H1 (cell line): ENCODE results near the gene IQCN. TPM values are rescaled to one million over a fixed set of nuclear protein-coding genes. Genes with fewer than 3 reads are reported as not detected.

Source experiments
- CTCF ChIA-PET: fragments of 300-600 bp; sonication (Branson Sonifier 250); formaldehyde crosslinking; loops from one replicate; lab custom pipeline; 2021; ENCODE audit not compliant: partially characterized antibody; lab: Charles Lee
- POLR2A ChIA-PET: fragments of 300-600 bp; sonication (Branson Sonifier 250); formaldehyde crosslinking; loops from one replicate; lab custom pipeline; 2021; ENCODE audit warnings: inconsistent platforms; ENCODE audit not compliant: partially characterized antibody; lab: Charles Lee
- DNase-seq, 2 experiments: peaks; one replicate each; pipeline versions ENCODE4 v3.0.0 to v3.0.0-alpha.2; 2010 to 2022; ENCODE audit warnings: low spot score in 2 of 2, low read depth in 1 of 2, mixed read lengths in 1 of 2
- FAIRE-seq: peaks from 2 replicates; lab custom pipeline; 2011; peaks lifted over from hg19 to GRCh38; lab: Jason Lieb, UNC
- H2AFZ ChIP-seq: 2 replicates; pipeline ENCODE4 v1.8.1; 2012; ENCODE audit warnings: low read length, inconsistent platforms
- H2AK5ac ChIP-seq: 2 replicates; pipeline ENCODE4 v1.6.1; 2013; ENCODE audit warnings: low read depth, low read length
- H2BK120ac ChIP-seq: replicated peaks from 2 replicates; pipeline ENCODE3; 2013; ENCODE audit warnings: low read depth, low read length, inconsistent platforms
- H2BK12ac ChIP-seq: 2 replicates; pipeline ENCODE4 v1.6.1; 2013; ENCODE audit warnings: low read depth, low read length
- H2BK15ac ChIP-seq: 2 replicates; pipeline ENCODE4 v1.6.1; 2013; ENCODE audit warnings: low read length
- H2BK20ac ChIP-seq: 2 replicates; pipeline ENCODE4 v1.6.1; 2013; ENCODE audit warnings: low read length
- H2BK5ac ChIP-seq: 2 replicates; pipeline ENCODE4 v1.6.1; 2013; ENCODE audit warnings: low read depth, low read length
- H3K14ac ChIP-seq: 2 replicates; pipeline ENCODE4 v1.6.1; 2013; ENCODE audit warnings: inconsistent platforms; ENCODE audit not compliant: insufficient read length
- H3K18ac ChIP-seq: 2 replicates; pipeline ENCODE4 v1.6.1; 2013; ENCODE audit warnings: low read length; ENCODE audit errors: extremely low read depth
- H3K23ac ChIP-seq: 2 replicates; pipeline ENCODE4 v1.6.1; 2013; ENCODE audit warnings: inconsistent platforms; ENCODE audit not compliant: insufficient read length
- H3K23me2 ChIP-seq: 2 replicates; pipeline ENCODE4 v1.6.1; 2013; ENCODE audit warnings: low read depth, low read length
- H3K27ac ChIP-seq: 2 replicates; pipeline ENCODE4 v1.6.1; 2011; ENCODE audit warnings: low read depth, low read length, inconsistent platforms
- H3K27me3 ChIP-seq, 4 experiments: replicated peaks in 1 of 4; 1 replicate in 1 of 4; 2 replicates in 3 of 4; pipeline versions ENCODE4 v1.6.1 to v1.8.1; 2011 to 2013; ENCODE audit warnings: low read length in 3 of 4, mild to moderate bottlenecking in 3 of 4, inconsistent platforms in 2 of 4, mixed read lengths in 2 of 4, moderate library complexity in 1 of 4; ENCODE audit not compliant: control insufficient read depth in 3 of 4, insufficient read depth in 3 of 4; ENCODE audit errors: extremely low read depth in 1 of 4
- H3K36me3 ChIP-seq, 4 experiments: 2 replicates each; pipeline versions ENCODE4 v1.6.1 to v1.8.1; 2011 to 2013; ENCODE audit warnings: mild to moderate bottlenecking in 4 of 4, low read length in 3 of 4, moderate library complexity in 2 of 4, control low read depth in 1 of 4, inconsistent platforms in 1 of 4; ENCODE audit not compliant: insufficient read depth in 4 of 4, control insufficient read depth in 2 of 4
- H3K4ac ChIP-seq: replicated peaks from 2 replicates; pipeline ENCODE3; 2013; ENCODE audit warnings: low read length, low read depth, mixed read lengths, inconsistent platforms; ENCODE audit not compliant: insufficient read length
- H3K4me1 ChIP-seq, 4 experiments: replicated peaks in 1 of 4; 1 replicate in 1 of 4; 2 replicates in 3 of 4; pipeline versions ENCODE4 v1.6.1 to v1.8.1; 2011 to 2013; ENCODE audit warnings: low read length in 3 of 4, inconsistent platforms in 2 of 4, mixed read lengths in 1 of 4; ENCODE audit not compliant: insufficient read depth in 4 of 4, control insufficient read depth in 3 of 4
- H3K4me2 ChIP-seq, 2 experiments: 2 replicates each; pipeline versions ENCODE4 v1.6.1 to v1.8.1; 2011 to 2013; ENCODE audit warnings: low read depth in 2 of 2, low read length in 2 of 2, control low read depth in 1 of 2, inconsistent platforms in 1 of 2, mild to moderate bottlenecking in 1 of 2; ENCODE audit not compliant: insufficient read depth in 1 of 2
- H3K4me3 ChIP-seq, 4 experiments: fragments of 200-600, 300-600 bp in 1 of 4; sonication (generic), shearing (Covaris generic), sonication (Bioruptor Twin) in 1 of 4; 2 replicates each; pipeline versions ENCODE4 v1.5.1 to v1.8.1; 2011 to 2016; ENCODE audit warnings: low read length in 4 of 4, low read depth in 3 of 4, control low read depth in 2 of 4, inconsistent platforms in 2 of 4, mild to moderate bottlenecking in 2 of 4, mixed read lengths in 1 of 4, moderate library complexity in 1 of 4; ENCODE audit not compliant: insufficient read depth in 2 of 4; ENCODE audit errors: extremely low read depth in 1 of 4
- H3K56ac ChIP-seq: replicated peaks from 2 replicates; pipeline ENCODE3; 2013; ENCODE audit warnings: low read depth, mild to moderate bottlenecking, mixed read lengths, low read length, inconsistent platforms; ENCODE audit not compliant: insufficient read length
- H3K79me1 ChIP-seq: 2 replicates; pipeline ENCODE4 v1.6.1; 2013; ENCODE audit warnings: low read depth, low read length, control low read depth
- H3K79me2 ChIP-seq, 2 experiments: 2 replicates each; pipeline versions ENCODE4 v1.6.1 to v1.8.1; 2012 to 2013; ENCODE audit warnings: low read length in 2 of 2, mild to moderate bottlenecking in 2 of 2, inconsistent platforms in 1 of 2; ENCODE audit not compliant: insufficient read depth in 2 of 2, control insufficient read depth in 1 of 2
- H3K9ac ChIP-seq, 4 experiments: replicated peaks in 1 of 4; 1 replicate in 1 of 4; 2 replicates in 3 of 4; pipeline versions ENCODE4 v1.6.1 to v1.8.1; 2011 to 2013; ENCODE audit warnings: low read depth in 3 of 4, low read length in 3 of 4, control low read depth in 2 of 4, mild to moderate bottlenecking in 2 of 4, moderate library complexity in 2 of 4, inconsistent platforms in 1 of 4; ENCODE audit errors: extremely low read depth in 1 of 4
- H3K9me3 ChIP-seq, 2 experiments: 2 replicates each; pipeline versions ENCODE4 v1.6.1 to v1.8.1; 2012 to 2013; ENCODE audit warnings: mild to moderate bottlenecking in 2 of 2, moderate library complexity in 2 of 2, control low read depth in 1 of 2, inconsistent platforms in 1 of 2, low read depth in 1 of 2, low read length in 1 of 2, mixed read lengths in 1 of 2; ENCODE audit not compliant: insufficient read depth in 2 of 2
- H4K20me1 ChIP-seq, 2 experiments: replicated peaks in 1 of 2; 2 replicates each; pipeline versions ENCODE3 to v1.8.1; 2011 to 2013; ENCODE audit warnings: inconsistent platforms in 2 of 2, low read length in 2 of 2, mild to moderate bottlenecking in 1 of 2; ENCODE audit not compliant: insufficient read depth in 2 of 2, control insufficient read depth in 1 of 2
- H4K5ac ChIP-seq: 2 replicates; pipeline ENCODE4 v1.6.1; 2013; ENCODE audit warnings: low read length, low read depth, mixed read lengths, inconsistent platforms; ENCODE audit not compliant: insufficient read length
- H4K8ac ChIP-seq: 2 replicates; pipeline ENCODE4 v1.8.0; 2013; ENCODE audit warnings: mild to moderate bottlenecking, moderate library complexity, low read length, inconsistent platforms; ENCODE audit not compliant: insufficient read depth; ENCODE audit errors: extremely low read depth
- H4K91ac ChIP-seq: replicated peaks from 2 replicates; pipeline ENCODE3; 2013; ENCODE audit warnings: low read length, mixed read lengths, inconsistent platforms; ENCODE audit not compliant: insufficient read length
- EGR1 ChIP-seq: IDR thresholded peaks from 2 replicates; pipeline ENCODE4 v1.6.1; 2011; ENCODE audit warnings: low read depth, low read length, borderline replicate concordance
- EP300 ChIP-seq, 2 experiments: IDR thresholded peaks; 1 replicate in 1 of 2; 2 replicates in 1 of 2; pipeline ENCODE4 v1.6.1; 2011 to 2012; ENCODE audit warnings: low read depth in 2 of 2, low read length in 2 of 2, mild to moderate bottlenecking in 2 of 2, borderline replicate concordance in 1 of 2, inconsistent platforms in 1 of 2, moderate library complexity in 1 of 2
- GTF2F1 ChIP-seq: IDR thresholded peaks from 2 replicates; pipeline ENCODE4 v1.6.1; 2012; ENCODE audit warnings: low read depth, low read length, improper control_type of control experiment, borderline replicate concordance
- HDAC2 ChIP-seq, 2 experiments: fragments of 300-600 bp in 1 of 2; sonication (generic) in 1 of 2; IDR thresholded peaks; 2 replicates each; pipeline ENCODE4 v1.6.1; 2011 to 2012; ENCODE audit warnings: low read depth in 2 of 2, low read length in 2 of 2, mild to moderate bottlenecking in 2 of 2, moderate library complexity in 2 of 2, borderline replicate concordance in 1 of 2, inconsistent platforms in 1 of 2
- HDAC6 ChIP-seq: IDR thresholded peaks from one replicate; pipeline ENCODE4 v1.7.1; 2012; ENCODE audit warnings: low read depth, mild to moderate bottlenecking, inconsistent platforms, low read length, moderate library complexity
- PHF8 ChIP-seq: fragments of 200-600 bp; sonication (generic); conservative IDR thresholded peaks from 2 replicates; pipeline ENCODE4 v1.7.1; 2012; ENCODE audit warnings: low read depth, mild to moderate bottlenecking, inconsistent platforms, low read length, moderate library complexity
- RBBP5 ChIP-seq: IDR thresholded peaks from 2 replicates; pipeline ENCODE4 v1.7.1; 2012; ENCODE audit warnings: low read depth, mild to moderate bottlenecking, inconsistent platforms, low read length, moderate library complexity, borderline replicate concordance
- RNF2 ChIP-seq: fragments of 200-900, 300-1000 bp; sonication (generic); IDR thresholded peaks from 2 replicates; pipeline ENCODE4 v1.7.1; 2016; ENCODE audit warnings: borderline replicate concordance, low read depth, mild to moderate bottlenecking, antibody characterized with exemption, low read length; ENCODE audit not compliant: poor library complexity, severe bottlenecking; ENCODE audit errors: missing control alignments
- SAP30 ChIP-seq: fragments of 300-600 bp; sonication (generic); IDR thresholded peaks from 2 replicates; pipeline ENCODE4 v1.7.1; 2012; ENCODE audit warnings: low read length, moderate library complexity, mild to moderate bottlenecking, inconsistent platforms; ENCODE audit not compliant: insufficient read depth, insufficient replicate concordance
- SRF ChIP-seq: IDR thresholded peaks from 2 replicates; pipeline ENCODE4 v1.6.1; 2011; ENCODE audit warnings: mild to moderate bottlenecking, low read depth, low read length, moderate library complexity
- YY1 ChIP-seq: IDR thresholded peaks from 2 replicates; pipeline ENCODE4 v1.6.1; 2011; ENCODE audit warnings: low read depth, mild to moderate bottlenecking, low read length
- WGBS, 2 experiments: shearing (Covaris generic) in 1 of 2; methylation state at CpG; one replicate each; pipeline versions ENCODE4 v1.1.6 to v1.1.7; 2013 to 2015; ENCODE audit warnings: low lambda C conversion rate in 2 of 2, mixed read lengths in 2 of 2, inconsistent platforms in 1 of 2, low coverage in 1 of 2, missing lambda C conversion rate in 1 of 2; ENCODE audit not compliant: insufficient replicate concordance in 2 of 2, insufficient coverage in 1 of 2, insufficient read length in 1 of 2; ENCODE audit errors: extremely low coverage in 1 of 2, missing lambda C conversion rate in 1 of 2; 5-methylcytosine and 5-hydroxymethylcytosine counted together
- polyA plus RNA-seq, 7 experiments: library from polyadenylated mRNA; depleted of rRNA in 3 of 7; stranded (reverse) in 5 of 7; unstranded in 2 of 7; fragments of >200 nt in 5 of 7; fragments of 200-250 nt in 2 of 7; gene quantifications; 1 replicate in 5 of 7; 2 replicates in 1 of 7; 4 replicates in 1 of 7; pipeline versions ENCODE4 v1.2.1 to v1.2.3, GENCODE V29; 2011 to 2013; ENCODE audit warnings: missing spikeins in 2 of 7, mixed read lengths in 2 of 7
- total RNA-seq: library from RNA; stranded (reverse); fragmentation: NEBNext Ultra II Directional; extraction: Animal tissue kit (Norgen Biotek cat#: 25700); gene quantifications from 2 replicates; pipeline ENCODE4 v1.2.1, GENCODE V29; 2021

Gene IQCN
- total and polyA plus RNA-seq, 2 of the 8 experiments (the other 6 are each of a cell fraction or from before 2014, with no cell fraction given), result 0.36 to 1.0 TPM

- 92% methylated on average over 15 of the region's 23 CpGs; no CpG with 5 or more reads in 1 of the 2 experiments for WGBS, 2 experiments
- Histone ChIP-seq H3K23ac (no peak overlapping the region), H3K23me2 (no peaks in the 10 kb centered on the region; the same call in 1 of the 2 replicates), H2BK120ac (no peak overlapping the region), H3K9me3 (no peaks in the 10 kb centered on the region), H2BK15ac (no peak overlapping the region), H2AK5ac (no peak overlapping the region; the same call in 1 of the 2 replicates), H3K18ac (no peak overlapping the region), H3K56ac (no peak overlapping the region), H2AFZ (no peak overlapping the region), H3K79me1 (no peaks in the 10 kb centered on the region; the same call in 1 of the 2 replicates), H4K20me1 (peaks cover 0 to 1% of the 10 kb centered on the region in 2 experiments), H4K5ac (no peak overlapping the region), H4K91ac (no peak overlapping the region), H2BK5ac (no peak overlapping the region), H3K4ac (no peak overlapping the region), H3K14ac (no peak overlapping the region), H3K4me1 (no peaks in the 10 kb centered on the region), H3K4me2 (no peak overlapping the region), H3K36me3 (no peaks in the 10 kb centered on the region; a peak in 1 of 8 replicates), H3K9ac (no peak overlapping the region), H2BK20ac (no peak overlapping the region), H3K27me3 (peaks cover 0 to 10% (median 0%) of the 10 kb centered on the region in 4 experiments; a peak in 3 of 7 replicates), H3K4me3 (no peak overlapping the region), H3K27ac (no peak overlapping the region), H4K8ac (no peak overlapping the region), H2BK12ac (no peak overlapping the region), H3K79me2 (no peaks in the 10 kb centered on the region)
- DNase-seq (no peak), FAIRE-seq (no peak)
- POLR2A ChIA-PET, result interaction anchor here (0.6 to 3.8 kb wide), 8 partner anchors 7 to 620 kb away, joined by 3 to 19 read pairs (median 4); partner anchors contain the start of gene JUND
- CTCF ChIA-PET, result interaction anchor here (1.2 to 3.9 kb wide), 3 partner anchors 10 to 64 kb away, joined by 4 to 21 read pairs (median 6); a partner anchor contains a TSS
- TF ChIP-seq GTF2F1 (no peak), SAP30 (no peak), PHF8 (no peak), HDAC2 (IDR thresholded peaks at IDR 0.05; ENCODE audit: borderline replicate concordance in 1 of 2, low read depth in 2 of 2, low read length in 2 of 2) (no peak), RNF2 (no peak), YY1 (no peak), EP300 (IDR thresholded peaks at IDR 0.05; ENCODE audit: borderline replicate concordance in 1 of 2, low read depth in 2 of 2, low read length in 2 of 2) (no peak), HDAC6 (no peak), EGR1 (no peak), RBBP5 (no peak), SRF (no peak)
Measured at GRCh38 chr19:18264137-18264854, 10.0 kb downstream of the IQCN start.
